ENCODE data around the gene DNAH17. TPM values are rescaled to one million over a fixed set of nuclear protein-coding genes. Genes with fewer than 3 reads are reported as not detected.
A peak's percentile ranks its signal among the peaks of the same experiment; 100 is the strongest.

DNAH17 gene
- polyA plus RNA-seq, 3 donors = 0.01 to 0.51 (median 0.11) TPM

GRCh38 chr17:78431692-78431958 lies 145.6 kb downstream of the DNAH17 start:
- H3K4me1 ChIP-seq (ENCODE audit: control insufficient read depth in 1 of 2, insufficient read depth in 2 of 2, low read length in 2 of 2) = no peaks in the 10 kb centered on the region
- no peak overlapping the region for H3K4me3 ChIP-seq (replicated peaks in 1 of 3; ENCODE audit: low read depth in 2 of 3, low read length in 3 of 3)
- Mint-ChIP-seq H3K27me3 (ENCODE audit: low read depth in 3 of 3) (peaks cover 0 to 9% (median 5%) of the 10 kb centered on the region in 3 donors), H3K4me3 (no peak overlapping the region), H3K27ac (peak overlapping the region in 1 of 7 donors; percentile 54), H3K4me1 (peaks cover 4% of the 10 kb centered on the region), H3K36me3 (peaks cover 31 to 37% of the 10 kb centered on the region in 2 donors), H3K9me3 (peaks cover 0 to 5% (median 0%) of the 10 kb centered on the region in 7 donors)
- DNase-seq = no peak
- no peaks in the 10 kb centered on the region for H3K9me3 ChIP-seq (replicated peaks in 1 of 2; ENCODE audit: control insufficient read depth in 1 of 2, insufficient read depth in 1 of 2, low read length in 2 of 2)
- no peak overlapping the region for H2AFZ ChIP-seq (ENCODE audit: insufficient read depth, low read depth, low read length, poor library complexity, severe bottlenecking)
- no peak overlapping the region for H3K4me2 ChIP-seq (replicated peaks; ENCODE audit: extremely low read depth, low read length, poor library complexity, severe bottlenecking)
- H3K27me3 ChIP-seq (ENCODE audit: control insufficient read depth in 2 of 2, insufficient read depth in 2 of 2, low read length in 2 of 2) = no peaks in the 10 kb centered on the region
- no peaks in the 10 kb centered on the region for H4K20me1 ChIP-seq (ENCODE audit: insufficient read depth, low read length)
- TF ChIP-seq CTCF (IDR thresholded peaks at IDR 0.05) = no peak
- 88% methylated on average over 5 of the region's 11 CpGs for WGBS (ENCODE audit: insufficient coverage)
- H3K9ac ChIP-seq (ENCODE audit: insufficient read depth, low read length, poor library complexity, severe bottlenecking) = no peak overlapping the region
- H3K36me3 ChIP-seq (replicated peaks in 1 of 2; ENCODE audit: control insufficient read depth in 1 of 2, insufficient read depth in 2 of 2, low read length in 2 of 2) = peaks cover 25 to 36% of the 10 kb centered on the region in 2 donors
- no peaks in the 10 kb centered on the region for H3K79me2 ChIP-seq (ENCODE audit: insufficient read depth, low read length)
- intact Hi-C loops (cut with micrococcal nuclease) = no loop called here
- no peak overlapping the region for H3K27ac ChIP-seq (ENCODE audit: low read depth in 1 of 2, low read length in 2 of 2)

GRCh38 chr17:78430892-78431691 lies 146.1 kb downstream of the DNAH17 start:
- Histone ChIP-seq H3K9ac (ENCODE audit: insufficient read depth, low read length, poor library complexity, severe bottlenecking) (no peak overlapping the region), H3K27ac (ENCODE audit: low read depth in 1 of 2, low read length in 2 of 2) (no peak overlapping the region), H3K9me3 (replicated peaks in 1 of 2; ENCODE audit: control insufficient read depth in 1 of 2, insufficient read depth in 1 of 2, low read length in 2 of 2) (no peaks in the 10 kb centered on the region), H2AFZ (ENCODE audit: insufficient read depth, low read depth, low read length, poor library complexity, severe bottlenecking) (no peak overlapping the region), H3K4me3 (replicated peaks in 1 of 3; ENCODE audit: low read depth in 2 of 3, low read length in 3 of 3) (no peak overlapping the region), H4K20me1 (ENCODE audit: insufficient read depth, low read length) (no peaks in the 10 kb centered on the region), H3K79me2 (ENCODE audit: insufficient read depth, low read length) (no peaks in the 10 kb centered on the region), H3K27me3 (ENCODE audit: control insufficient read depth in 2 of 2, insufficient read depth in 2 of 2, low read length in 2 of 2) (no peaks in the 10 kb centered on the region), H3K4me1 (ENCODE audit: control insufficient read depth in 1 of 2, insufficient read depth in 2 of 2, low read length in 2 of 2) (no peaks in the 10 kb centered on the region), H3K4me2 (replicated peaks; ENCODE audit: extremely low read depth, low read length, poor library complexity, severe bottlenecking) (no peak overlapping the region), H3K36me3 (replicated peaks in 1 of 2; ENCODE audit: control insufficient read depth in 1 of 2, insufficient read depth in 2 of 2, low read length in 2 of 2) (peaks cover 30 to 41% of the 10 kb centered on the region in 2 donors)
- DNase-seq = no peak
- H3K36me3 Mint-ChIP-seq = peaks cover 35 to 43% of the 10 kb centered on the region in 2 donors
- WGBS (ENCODE audit: insufficient coverage) = 71% methylated on average over 15 of the region's 20 CpGs
- no peak overlapping the region for H3K4me3 Mint-ChIP-seq
- no peak for TF ChIP-seq CTCF (IDR thresholded peaks at IDR 0.05)
- intact Hi-C loops (cut with micrococcal nuclease) = no loop called here
- peaks cover 0 to 5% (median 0%) of the 10 kb centered on the region in 7 donors for H3K9me3 Mint-ChIP-seq
- H3K4me1 Mint-ChIP-seq = peaks cover 4% of the 10 kb centered on the region
- H3K27ac Mint-ChIP-seq = peak overlapping the region in 3 of 7 donors; percentile 6 to 54 (median 54)
- H3K27me3 Mint-ChIP-seq (ENCODE audit: low read depth in 3 of 3) = peaks cover 0 to 9% (median 0%) of the 10 kb centered on the region in 3 donors

Measured in CD14-positive monocyte (primary cell).